ENCODE results near the gene SLC66A2. TPM values are rescaled to one million over a fixed set of nuclear protein-coding genes. Genes with fewer than 3 reads are reported as not detected.
A peak's percentile ranks its signal among the peaks of the same experiment; 100 is the strongest.
"Not testable (repeated sequence)": the region's sequence is repeated elsewhere in the genome, so short reads cannot be mapped to it uniquely, and the experiment has no call there.

The SLC66A2 gene
- total RNA-seq, 1 donor from 2014 or later: 5.8 TPM

- no peak overlapping the region for H3K4me3 ChIP-seq
- no peaks in the 10 kb centered on the region for H4K20me1 ChIP-seq (ENCODE audit: low read depth)
- TF ChIP-seq EZH2 (IDR thresholded peaks at IDR 0.05) (no peak), CTCF (IDR thresholded peaks at IDR 0.05) (no peak), EZH2phosphoT487 (IDR thresholded peaks at IDR 0.05) (no peak)
- H3K9ac ChIP-seq: no peak overlapping the region
- Mint-ChIP-seq H3K4me3 (no peak overlapping the region), H3K27ac (no peak overlapping the region), H3K4me1 (peaks cover 8% of the 10 kb centered on the region), H3K27me3 (ENCODE audit: insufficient read depth, low read depth) (peaks cover 14% of the 10 kb centered on the region), H3K9me3 (peaks cover 10% of the 10 kb centered on the region), H3K36me3 (peaks cover 2% of the 10 kb centered on the region)
- no peaks in the 10 kb centered on the region for H3F3A ChIP-seq (ENCODE audit: low read depth)
- no peak overlapping the region for H3K4me2 ChIP-seq
- H2AFZ ChIP-seq (replicated peaks): no peak overlapping the region
- H3K79me2 ChIP-seq (ENCODE audit: low read depth): no peaks in the 10 kb centered on the region
- H3K27me3 ChIP-seq: no peaks in the 10 kb centered on the region
- H3K9me3 ChIP-seq (ENCODE audit: low read depth): no peaks in the 10 kb centered on the region
- peaks cover 6% of the 10 kb centered on the region for H3K4me1 ChIP-seq
- no peak overlapping the region for H3K27ac ChIP-seq
- H3K36me3 ChIP-seq: no peaks in the 10 kb centered on the region
- no peak for DNase-seq (ENCODE audit: low spot score)
Observed at GRCh38 chr18:79878741-79879378, 72.6 kb downstream of the SLC66A2 start.

- not testable (repeated sequence) for H3K4me1 ChIP-seq; DNase-seq (ENCODE audit: low spot score); H3K4me3 Mint-ChIP-seq; H3K4me3 ChIP-seq; H3K27me3 ChIP-seq; H3K9ac ChIP-seq; H4K20me1 ChIP-seq (ENCODE audit: low read depth); H3F3A ChIP-seq (ENCODE audit: low read depth); H3K4me2 ChIP-seq; H3K9me3 ChIP-seq (ENCODE audit: low read depth); H3K36me3 Mint-ChIP-seq; H3K27ac ChIP-seq; H2AFZ ChIP-seq (replicated peaks); H3K79me2 ChIP-seq (ENCODE audit: low read depth); H3K27ac Mint-ChIP-seq; H3K9me3 Mint-ChIP-seq; H3K36me3 ChIP-seq
- H3K4me1 Mint-ChIP-seq: peaks cover 10% of the 10 kb centered on the region
- H3K27me3 Mint-ChIP-seq (ENCODE audit: insufficient read depth, low read depth): peaks cover 14% of the 10 kb centered on the region
Observed at GRCh38 chr18:79878246-79878645, 73.2 kb downstream of the SLC66A2 start.

GRCh38 chr18:79877163-79878091 lies 74.0 kb downstream of the SLC66A2 start:
- no peaks in the 10 kb centered on the region for H3K9me3 ChIP-seq (ENCODE audit: low read depth)
- no peaks in the 10 kb centered on the region for H4K20me1 ChIP-seq (ENCODE audit: low read depth)
- peaks cover 14% of the 10 kb centered on the region for H3K27me3 Mint-ChIP-seq (ENCODE audit: insufficient read depth, low read depth)
- H3K9ac ChIP-seq: no peak overlapping the region
- peaks cover 2% of the 10 kb centered on the region for H3K36me3 Mint-ChIP-seq
- no peak overlapping the region for H3K4me3 ChIP-seq
- no peak for TF ChIP-seq EZH2phosphoT487 (IDR thresholded peaks at IDR 0.05)
- peak; percentile 21 for TF ChIP-seq CTCF (IDR thresholded peaks at IDR 0.05)
- H3K4me3 Mint-ChIP-seq: peak overlapping the region; percentile 57
- H3K27ac Mint-ChIP-seq: peak overlapping the region; percentile 29
- peaks cover 12% of the 10 kb centered on the region for H3K4me1 Mint-ChIP-seq
- peak overlapping the region; percentile 6 for H2AFZ ChIP-seq (replicated peaks)
- no peaks in the 10 kb centered on the region for H3K36me3 ChIP-seq
- peak; percentile 54 for DNase-seq (ENCODE audit: low spot score)
- peaks cover 3% of the 10 kb centered on the region for H3F3A ChIP-seq (ENCODE audit: low read depth)
- H3K27me3 ChIP-seq: no peaks in the 10 kb centered on the region
- no peaks in the 10 kb centered on the region for H3K79me2 ChIP-seq (ENCODE audit: low read depth)
- H3K27ac ChIP-seq: no peak overlapping the region
- H3K4me1 ChIP-seq: peaks cover 14% of the 10 kb centered on the region
- no peak overlapping the region for H3K4me2 ChIP-seq
- peaks cover 6% of the 10 kb centered on the region for H3K9me3 Mint-ChIP-seq

- Histone ChIP-seq H3K4me3 (no peak overlapping the region), H2AFZ (replicated peaks) (no peak overlapping the region), H4K20me1 (ENCODE audit: low read depth) (no peaks in the 10 kb centered on the region), H3K27ac (no peak overlapping the region), H3K79me2 (ENCODE audit: low read depth) (no peaks in the 10 kb centered on the region), H3K4me1 (peaks cover 14% of the 10 kb centered on the region), H3K9me3 (ENCODE audit: low read depth) (no peaks in the 10 kb centered on the region), H3K27me3 (no peaks in the 10 kb centered on the region), H3K4me2 (no peak overlapping the region), H3K36me3 (no peaks in the 10 kb centered on the region), H3K9ac (no peak overlapping the region), H3F3A (ENCODE audit: low read depth) (peaks cover 3% of the 10 kb centered on the region)
- DNase-seq (ENCODE audit: low spot score): no peak
- Mint-ChIP-seq H3K27me3 (ENCODE audit: insufficient read depth, low read depth) (peaks cover 14% of the 10 kb centered on the region), H3K36me3 (peaks cover 2% of the 10 kb centered on the region), H3K4me1 (peaks cover 12% of the 10 kb centered on the region), H3K9me3 (no peaks in the 10 kb centered on the region), H3K27ac (no peak overlapping the region), H3K4me3 (no peak overlapping the region)
- TF ChIP-seq EZH2phosphoT487 (IDR thresholded peaks at IDR 0.05): no peak
- no peak for TF ChIP-seq CTCF (IDR thresholded peaks at IDR 0.05)
- TF ChIP-seq EZH2 (IDR thresholded peaks at IDR 0.05): no peak
Observed at GRCh38 chr18:79876497-79876896, 75.0 kb downstream of the SLC66A2 start.
